SW480 (cell line): ENCODE results near the gene ATP2A1.
"Not testable (repeated sequence)": the region's sequence is repeated elsewhere in the genome, so short reads cannot be mapped to it uniquely, and the experiment has no call there.

Source experiments
- DNase-seq: peaks from one replicate; pipeline ENCODE4 v3.0.0-alpha.2; 2016; ENCODE audit warnings: low spot score

The ATP2A1 gene

DNA sequence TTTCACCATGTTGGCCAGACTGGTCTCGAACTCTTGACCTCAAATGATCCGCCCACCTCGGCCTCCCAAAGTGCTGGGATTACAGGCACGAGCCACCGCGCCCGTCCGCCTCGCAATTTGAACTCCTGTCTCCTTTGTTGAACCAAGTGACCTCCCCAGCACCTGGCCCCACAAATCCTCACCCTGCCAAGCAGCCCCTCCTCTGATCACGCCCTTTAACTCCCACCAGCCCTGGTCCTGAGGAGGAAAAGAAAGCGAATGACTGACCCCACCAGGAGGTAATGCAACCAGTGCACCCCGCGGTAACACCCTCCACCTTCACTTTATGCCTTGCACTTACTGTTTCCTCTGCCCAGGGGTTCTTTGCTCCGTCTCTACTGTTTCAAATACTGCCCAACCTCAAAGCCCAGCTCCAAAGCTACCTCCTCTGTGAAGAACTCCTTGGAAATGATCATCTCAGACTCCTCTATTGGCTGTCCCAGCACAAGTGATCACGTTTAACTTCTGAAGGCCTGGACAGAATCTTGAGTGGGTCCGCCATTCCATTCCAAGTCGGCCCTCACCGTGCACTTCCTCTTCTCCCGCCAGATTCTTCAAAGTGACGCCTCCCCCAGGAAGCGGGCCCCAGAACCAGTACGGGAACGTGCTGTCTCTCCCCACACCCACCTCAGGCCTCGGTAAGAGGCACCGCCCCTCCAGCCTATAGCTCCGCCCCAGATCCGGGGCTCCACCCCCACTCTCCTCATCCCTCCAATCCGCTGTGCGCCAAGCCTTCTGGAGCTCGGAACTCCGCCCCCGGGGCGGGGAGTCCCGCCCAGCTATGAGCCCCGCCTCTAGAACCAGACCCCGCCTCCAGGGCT, 57.9 kb downstream of the ATP2A1 start:
- DNase-seq: peak; percentile 65

DNA sequence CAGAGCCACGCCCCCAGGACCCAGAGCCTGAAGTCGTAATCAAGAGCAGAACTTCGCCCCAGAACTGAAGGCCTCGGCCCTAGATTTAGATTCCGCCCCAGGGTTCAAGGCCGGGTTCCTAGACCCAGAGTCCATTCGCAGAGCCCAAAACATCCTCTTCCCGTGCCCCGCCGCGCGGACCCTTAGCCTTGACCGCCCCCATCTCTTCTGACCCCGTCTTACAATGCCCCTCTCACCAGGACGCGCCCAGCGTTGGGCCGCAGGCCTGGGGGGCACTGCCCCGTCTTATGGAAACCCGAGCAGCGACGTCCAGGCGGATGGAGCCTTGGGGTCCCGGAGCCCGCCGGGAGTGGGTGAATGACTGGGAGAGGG, 58.5 kb downstream of the ATP2A1 start:
- DNase-seq: no peak

DNA sequence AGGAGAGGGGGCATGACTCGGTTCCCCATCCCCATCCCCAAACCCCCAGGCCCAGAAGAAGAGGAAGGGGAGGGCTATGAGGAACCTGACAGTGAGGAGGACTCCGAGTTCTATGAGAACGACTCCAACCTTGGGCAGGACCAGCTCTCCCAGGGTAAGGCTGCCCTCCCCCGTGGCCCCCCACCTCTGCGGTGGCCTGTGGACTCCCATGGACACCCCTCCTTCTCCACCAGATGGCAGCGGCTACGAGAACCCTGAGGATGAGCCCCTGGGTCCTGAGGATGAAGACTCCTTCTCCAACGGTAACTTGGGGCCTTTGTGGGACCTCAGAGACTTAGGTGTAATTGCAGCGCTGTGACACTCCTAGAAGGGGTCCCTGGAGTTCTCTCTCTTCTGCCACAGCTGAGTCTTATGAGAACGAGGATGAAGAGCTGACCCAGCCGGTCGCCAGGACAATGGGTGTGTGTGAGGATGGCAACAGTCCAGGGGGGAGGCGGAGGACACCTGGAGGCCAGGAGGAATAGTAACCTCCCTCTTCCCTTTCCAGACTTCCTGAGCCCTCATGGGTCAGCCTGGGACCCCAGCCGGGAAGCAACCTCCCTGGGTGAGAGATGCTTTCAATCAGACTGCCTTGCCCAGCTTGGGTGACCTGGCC, 59.1 kb downstream of the ATP2A1 start:
- no peak for DNase-seq

DNA sequence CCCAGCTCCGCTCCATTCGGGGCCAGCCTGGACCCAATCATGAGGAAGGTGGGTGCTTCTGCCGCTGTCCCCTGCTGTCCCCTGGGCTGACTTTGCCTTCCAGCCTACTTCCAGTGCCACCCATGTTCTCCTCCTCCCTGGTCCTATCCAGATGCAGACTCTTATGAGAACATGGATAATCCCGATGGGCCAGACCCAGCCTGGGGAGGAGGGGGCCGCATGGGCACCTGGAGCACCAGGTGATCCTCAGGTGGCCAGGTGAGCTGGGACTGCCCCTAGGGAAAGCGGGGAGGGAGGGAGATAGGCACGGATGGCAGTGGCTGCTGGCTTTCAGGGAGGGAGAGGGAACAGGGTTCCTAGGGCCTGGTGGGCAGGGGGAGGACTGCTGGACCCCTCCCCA, 60.4 kb downstream of the ATP2A1 start:
- no peak for DNase-seq

DNA sequence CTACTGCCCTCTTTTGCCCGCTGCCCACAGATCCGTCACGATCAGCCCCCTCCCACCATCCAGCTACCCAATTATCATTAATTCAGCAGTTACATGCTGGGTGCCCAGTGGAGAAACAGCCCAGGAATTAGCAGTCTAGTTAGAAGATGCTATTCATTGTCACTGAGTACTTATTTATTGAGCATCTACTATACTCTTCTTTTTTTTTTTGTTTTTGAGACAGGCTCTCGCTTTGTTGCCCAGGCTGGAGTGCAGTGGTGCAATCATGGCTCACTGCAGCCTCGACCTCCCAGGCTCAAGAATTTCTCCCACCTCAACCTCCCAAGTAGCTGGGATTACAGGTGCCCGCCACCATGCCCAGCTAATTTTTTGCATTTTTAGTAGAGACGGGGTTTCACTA, 61.5 kb downstream of the ATP2A1 start:
- DNase-seq: not testable (repeated sequence)

DNA sequence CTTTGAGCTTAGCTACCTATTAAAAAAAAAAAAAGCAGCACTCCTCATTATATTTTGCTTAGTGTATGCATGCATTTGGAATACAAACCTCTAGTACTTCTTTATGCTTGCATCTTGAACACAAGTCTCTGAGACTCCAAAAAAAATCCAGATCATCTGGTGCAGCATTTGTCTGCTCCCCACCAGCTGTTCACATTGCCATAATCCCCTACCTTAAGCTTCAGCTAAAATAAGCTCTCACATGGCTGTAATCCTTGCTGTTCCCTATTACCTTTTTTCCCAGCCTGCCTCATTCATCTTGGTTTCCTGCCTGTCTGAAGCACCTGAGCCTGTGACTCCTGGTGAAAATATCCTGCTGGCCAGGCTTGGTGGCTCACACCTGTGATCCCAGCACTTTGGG, 65.0 kb downstream of the ATP2A1 start:
- DNase-seq: no peak

DNA sequence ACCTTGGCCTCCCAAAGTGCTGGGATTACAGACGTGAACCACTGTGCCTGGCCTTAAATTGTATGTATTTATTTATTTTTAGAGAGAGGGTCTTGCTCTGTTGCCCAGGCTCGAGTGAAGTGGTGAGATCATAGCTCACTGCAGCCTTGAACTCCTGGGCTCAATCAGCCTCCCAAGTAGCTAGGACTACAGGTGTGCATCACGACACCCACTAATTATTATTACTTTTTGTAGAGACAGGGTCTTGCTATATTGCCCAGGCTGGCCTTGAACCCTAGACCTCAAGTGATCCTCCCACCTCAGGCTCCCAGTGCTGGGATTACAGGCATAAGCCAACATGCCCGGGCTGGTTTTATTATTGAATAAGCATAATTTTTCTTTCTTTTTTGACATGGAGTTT, 68.4 kb downstream of the ATP2A1 start:
- DNase-seq: no peak

DNA sequence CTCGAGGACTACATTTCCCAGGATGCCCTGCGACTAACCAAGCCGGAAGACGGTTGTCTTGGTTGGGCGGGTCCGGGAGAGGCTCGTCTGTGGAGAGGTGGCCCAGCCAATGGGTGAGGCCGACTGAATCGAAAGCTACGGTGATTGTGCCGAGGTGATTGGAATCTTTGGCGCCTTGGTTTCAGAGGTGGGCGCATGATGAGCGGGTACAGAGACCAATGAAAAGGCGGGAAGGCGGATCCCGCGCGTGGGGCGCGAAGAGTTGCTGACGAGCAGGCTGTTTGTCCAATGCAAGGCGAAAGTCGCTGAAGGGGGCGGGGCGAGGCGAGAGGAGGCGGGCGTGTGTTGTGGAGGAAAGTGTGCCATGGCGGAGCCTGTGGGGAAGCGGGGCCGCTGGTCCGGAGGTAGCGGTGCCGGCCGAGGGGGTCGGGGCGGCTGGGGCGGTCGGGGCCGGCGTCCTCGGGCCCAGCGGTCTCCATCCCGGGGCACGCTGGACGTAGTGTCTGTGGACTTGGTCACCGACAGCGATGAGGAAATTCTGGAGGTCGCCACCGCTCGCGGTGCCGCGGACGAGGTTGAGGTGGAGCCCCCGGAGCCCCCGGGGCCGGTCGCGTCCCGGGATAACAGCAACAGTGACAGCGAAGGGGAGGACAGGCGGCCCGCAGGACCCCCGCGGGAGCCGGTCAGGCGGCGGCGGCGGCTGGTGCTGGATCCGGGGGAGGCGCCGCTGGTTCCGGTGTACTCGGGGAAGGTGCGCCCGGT, 72.5 kb downstream of the ATP2A1 start, which contains the start of gene NFATC2IP:
Gene NFATC2IP, plus strand, starts transcription at position 290 of the 762 bp plus-strand sequence. Its CDS starts 75 bp downstream, at position 365.
- DNase-seq: peak; percentile 99

DNA sequence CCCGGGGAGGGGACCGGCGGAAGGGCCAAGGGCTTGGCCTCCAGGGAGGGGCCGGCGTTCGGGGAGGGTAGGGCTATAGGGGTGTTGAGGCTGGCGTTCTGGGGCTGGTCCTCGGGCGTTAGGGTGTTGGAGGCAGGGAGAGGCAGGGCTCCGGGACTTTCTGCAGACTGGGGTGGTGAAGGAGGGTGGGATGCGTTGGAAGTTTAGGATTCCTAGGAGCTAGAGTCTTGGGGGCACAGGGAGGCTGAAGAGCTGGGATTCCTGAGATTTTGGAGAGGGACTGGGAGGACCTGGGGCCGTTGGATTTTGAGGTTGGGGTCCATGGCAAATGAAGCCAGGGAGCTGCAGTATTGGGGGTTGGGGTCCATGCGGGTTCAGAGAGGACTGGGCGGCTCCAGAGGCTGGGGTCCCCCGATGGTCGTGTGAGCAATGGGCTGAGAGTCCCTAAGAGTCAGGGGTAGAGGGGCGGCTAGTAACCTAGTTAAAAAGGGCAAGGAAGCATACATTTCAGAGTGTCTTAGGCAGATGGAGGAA, 73.2 kb downstream of the ATP2A1 start:
- no peak for DNase-seq
